Measurements from ENCODE around the gene MTCL1. TPM values are rescaled to one million over a fixed set of nuclear protein-coding genes. Genes with fewer than 3 reads are reported as not detected.

The MTCL1 gene
- total RNA-seq, 1 donor from 2014 or later, result 10.0 TPM

- DNase-seq (ENCODE audit: low read depth), result no peak
Measured at GRCh38 chr18:8799596-8800441, 94.5 kb downstream of the MTCL1 start.

GRCh38 chr18:8800445-8800844 is 95.1 kb downstream of the MTCL1 start:
- DNase-seq (ENCODE audit: low read depth) (peak; percentile 98), FAIRE-seq (peak; percentile 7)
- Histone ChIP-seq H3K27me3 (ENCODE audit: control insufficient read depth, insufficient read depth, low read length) (no peaks in the 10 kb centered on the region), H3K36me3 (ENCODE audit: control insufficient read depth, insufficient read depth, low read length) (peaks cover 4% of the 10 kb centered on the region), H3K4me3 (ENCODE audit: low read depth, low read length) (no peak overlapping the region)
- TF ChIP-seq CTCF (IDR thresholded peaks at IDR 0.05; ENCODE audit: insufficient read depth, low read length, severe bottlenecking), result no peak

More at GRCh38 chr18:8799596-8800441, 94.5 kb downstream of the MTCL1 start:
- Histone ChIP-seq H3K36me3 (ENCODE audit: control insufficient read depth, insufficient read depth, low read length) (peaks cover 4% of the 10 kb centered on the region), H3K27me3 (ENCODE audit: control insufficient read depth, insufficient read depth, low read length) (no peaks in the 10 kb centered on the region), H3K4me3 (ENCODE audit: low read depth, low read length) (no peak overlapping the region)
- TF ChIP-seq CTCF (IDR thresholded peaks at IDR 0.05; ENCODE audit: insufficient read depth, low read length, severe bottlenecking), result no peak
- no peak for FAIRE-seq

- H3K36me3 ChIP-seq (ENCODE audit: control insufficient read depth, insufficient read depth, low read length), result peaks cover 4% of the 10 kb centered on the region
- H3K27me3 ChIP-seq (ENCODE audit: control insufficient read depth, insufficient read depth, low read length), result no peaks in the 10 kb centered on the region
- no peak overlapping the region for H3K4me3 ChIP-seq (ENCODE audit: low read depth, low read length)
- DNase-seq (ENCODE audit: low read depth), result no peak
- no peak for FAIRE-seq
- TF ChIP-seq CTCF (IDR thresholded peaks at IDR 0.05; ENCODE audit: insufficient read depth, low read length, severe bottlenecking), result no peak
Measured at GRCh38 chr18:8800876-8801262, 95.5 kb downstream of the MTCL1 start.

- no peak for FAIRE-seq
- no peak for TF ChIP-seq CTCF (IDR thresholded peaks at IDR 0.05; ENCODE audit: insufficient read depth, low read length, severe bottlenecking)
- H3K4me3 ChIP-seq (ENCODE audit: low read depth, low read length), result no peak overlapping the region
- peaks cover 4% of the 10 kb centered on the region for H3K36me3 ChIP-seq (ENCODE audit: control insufficient read depth, insufficient read depth, low read length)
- peak; percentile 86 for DNase-seq (ENCODE audit: low read depth)
- H3K27me3 ChIP-seq (ENCODE audit: control insufficient read depth, insufficient read depth, low read length), result no peaks in the 10 kb centered on the region
Measured at GRCh38 chr18:8801263-8801901, 96.0 kb downstream of the MTCL1 start.

GRCh38 chr18:8802017-8802672 is 96.8 kb downstream of the MTCL1 start:
- no peak for TF ChIP-seq CTCF (IDR thresholded peaks at IDR 0.05; ENCODE audit: insufficient read depth, low read length, severe bottlenecking)
- Histone ChIP-seq H3K27me3 (ENCODE audit: control insufficient read depth, insufficient read depth, low read length) (no peaks in the 10 kb centered on the region), H3K36me3 (ENCODE audit: control insufficient read depth, insufficient read depth, low read length) (peaks cover 7% of the 10 kb centered on the region), H3K4me3 (ENCODE audit: low read depth, low read length) (no peak overlapping the region)
- FAIRE-seq, result no peak
- peak; percentile 26 for DNase-seq (ENCODE audit: low read depth)

All from bronchial epithelial cell (primary cell).